GM12878 (cell line): Measurements from ENCODE around the gene CALML5. TPM values are rescaled to one million over a fixed set of nuclear protein-coding genes. Genes with fewer than 3 reads are reported as not detected.

Experiments
- ATAC-seq: fragments of 200-7000 bp; cut with Tn5 transposase; 3 replicates; pipeline ENCODE4 v1.9.1; 2020; ENCODE audit warnings: mild to moderate bottlenecking, moderate library complexity
- BruUV-seq: library from RNA; stranded (reverse); fragments of 400-500 nt; replicated peaks from 2 replicates; lab custom pipeline; 2021; lab: Mats Ljungman, UMichigan
- CTCF ChIA-PET: fragments of 300-600 bp; sonication (Branson Sonifier 250); formaldehyde crosslinking; extraction: SDS; loops from one replicate; lab custom pipeline; 2021; ENCODE audit warnings: inconsistent platforms; lab: Yijun Ruan, JAX
- POLR2A ChIA-PET: fragments of 350-600 bp; formaldehyde crosslinking; extraction: SDS; loops from one replicate; lab custom pipeline; 2021; ENCODE audit warnings: inconsistent platforms; lab: Charles Lee
- RAD21 ChIA-PET: fragments of 300-600 bp; sonication (Branson Sonifier 250); formaldehyde crosslinking; loops from one replicate; lab custom pipeline; 2023; ENCODE audit warnings: antibody characterized with exemption; ENCODE audit not compliant: unreplicated experiment; lab: Charles Lee
- SMC1A ChIA-PET: fragments of 300-600 bp; sonication (Branson Sonifier 250); formaldehyde crosslinking; loops from one replicate; lab custom pipeline; 2023; ENCODE audit not compliant: unreplicated experiment, uncharacterized antibody; lab: Charles Lee
- DNase-seq: peaks from one replicate; pipeline ENCODE4 v3.0.0-alpha.2; 2011; ENCODE audit warnings: low read depth, low spot score
- FAIRE-seq: peaks from 3 replicates; lab custom pipeline; 2011; peaks lifted over from hg19 to GRCh38; lab: Jason Lieb, UNC
- H2AFZ ChIP-seq: 2 replicates; pipeline ENCODE4 v1.6.0; 2011; ENCODE audit warnings: low read depth, low read length, control low read depth; ENCODE audit not compliant: control insufficient read depth
- H3K27ac ChIP-seq: 2 replicates; pipeline ENCODE4 v1.5.1; 2011; ENCODE audit warnings: control low read depth; ENCODE audit not compliant: control insufficient read depth, insufficient read depth
- H3K27me3 ChIP-seq, 2 experiments: replicated peaks in 1 of 2; 2 replicates each; pipeline versions ENCODE4 v1.6.0 to v1.6.1; 2011; ENCODE audit warnings: low read length in 1 of 2; ENCODE audit not compliant: control insufficient read depth in 2 of 2, insufficient read depth in 2 of 2
- H3K36me3 ChIP-seq, 2 experiments: 2 replicates each; pipeline ENCODE4 v1.5.1; 2011; ENCODE audit warnings: low read length in 1 of 2; ENCODE audit not compliant: control insufficient read depth in 2 of 2, insufficient read depth in 2 of 2
- H3K4me1 ChIP-seq: 2 replicates; pipeline ENCODE4 v1.6.1; 2011; ENCODE audit warnings: mild to moderate bottlenecking, low read length, moderate library complexity, mixed read lengths; ENCODE audit not compliant: control insufficient read depth, insufficient read depth
- H3K4me2 ChIP-seq: 2 replicates; pipeline ENCODE4 v1.6.0; 2011; ENCODE audit warnings: control low read depth; ENCODE audit not compliant: control insufficient read depth, insufficient read depth
- H3K4me3 ChIP-seq: fragments of 200-600 bp; sonication (generic); 2 replicates; pipeline ENCODE4 v1.5.1; 2016
- H3K79me2 ChIP-seq: 2 replicates; pipeline ENCODE4 v1.6.0; 2011; ENCODE audit warnings: low read length; ENCODE audit not compliant: control insufficient read depth, insufficient read depth
- H3K9ac ChIP-seq: 2 replicates; pipeline ENCODE4 v1.8.0; 2011; ENCODE audit warnings: low read length, control low read depth, mixed read lengths; ENCODE audit not compliant: control insufficient read depth, insufficient read depth
- H3K9me3 ChIP-seq: replicated peaks from 3 replicates; pipeline ENCODE4 v1.5.1; 2011; ENCODE audit warnings: mild to moderate bottlenecking, low read length; ENCODE audit not compliant: control insufficient read depth, insufficient read depth
- H4K20me1 ChIP-seq: 2 replicates; pipeline ENCODE4 v1.6.0; 2011; ENCODE audit not compliant: control insufficient read depth, insufficient read depth
- BCL11A ChIP-seq: IDR thresholded peaks from 2 replicates; pipeline ENCODE4 v1.6.1; 2011; ENCODE audit warnings: low read depth, low read length
- CEBPB ChIP-seq, 2 experiments: fragments of 150-350 bp in 1 of 2; IDR thresholded peaks; 2 replicates each; pipeline ENCODE4 v1.6.1; 2012 to 2014; ENCODE audit warnings: low read depth in 2 of 2, low read length in 2 of 2, borderline replicate concordance in 1 of 2, inconsistent platforms in 1 of 2
- EGR1 ChIP-seq, 2 experiments: IDR thresholded peaks; 1 replicate in 1 of 2; 2 replicates in 1 of 2; pipeline ENCODE4 v1.6.1; 2011 to 2012; ENCODE audit warnings: low read depth in 2 of 2, low read length in 2 of 2, borderline replicate concordance in 1 of 2, mild to moderate bottlenecking in 1 of 2, moderate library complexity in 1 of 2
- HDAC2 ChIP-seq: fragments of 200-600 bp; sonication (generic); IDR thresholded peaks from 2 replicates; pipeline ENCODE4 v1.6.1; 2017
- MYB ChIP-seq: fragments of 150-350 bp; IDR thresholded peaks from 2 replicates; pipeline ENCODE4 v1.6.1; 2014; ENCODE audit warnings: mild to moderate bottlenecking, low read depth, low read length, borderline replicate concordance
- NBN ChIP-seq: fragments of 450-650 bp; IDR thresholded peaks from 2 replicates; pipeline ENCODE4 v1.6.1; 2016
- NR2C1 ChIP-seq: fragments of 450-650 bp; IDR thresholded peaks from 2 replicates; pipeline ENCODE4 v1.6.1; 2017; ENCODE audit warnings: antibody characterized with exemption, mild to moderate bottlenecking, moderate library complexity
- POLR2AphosphoS5 ChIP-seq: IDR thresholded peaks from 2 replicates; pipeline ENCODE4 v1.6.1; 2011; ENCODE audit warnings: mild to moderate bottlenecking, low read length, inconsistent platforms
- TCF7 ChIP-seq: IDR thresholded peaks from 2 replicates; pipeline ENCODE4 v1.6.1; 2014; ENCODE audit warnings: antibody characterized with exemption, borderline replicate concordance
- ZNF207 ChIP-seq: fragments of 450-650 bp; IDR thresholded peaks from 2 replicates; pipeline ENCODE4 v1.6.1; 2014; ENCODE audit warnings: antibody characterized with exemption, mild to moderate bottlenecking, borderline replicate concordance
- ZZZ3 ChIP-seq: IDR thresholded peaks from 2 replicates; pipeline ENCODE4 v1.6.1; 2011; ENCODE audit warnings: low read depth; ENCODE audit not compliant: control insufficient read depth, insufficient read length
- WGBS: methylation state at CpG from one replicate; pipeline ENCODE4 v1.1.6; 2016; ENCODE audit warnings: low lambda C conversion rate; ENCODE audit not compliant: insufficient replicate concordance, insufficient coverage; ENCODE audit errors: missing lambda C conversion rate; 5-methylcytosine and 5-hydroxymethylcytosine counted together
- in situ Hi-C: fragments of 300-500 bp; cut with MboI; formaldehyde crosslinking; loops from 9 replicates; pipeline ENCODE4 v1.14.3; 2018; ENCODE audit warnings: mixed read lengths
- intact Hi-C: fragments of 100-400 bp; cut with micrococcal nuclease; formaldehyde crosslinking; loops from one replicate; pipeline ENCODE4 v1.14.2; 2022; ENCODE audit not compliant: unreplicated experiment
- polyA plus RNA-seq, 11 experiments: library from polyadenylated mRNA; depleted of rRNA in 4 of 11; unstranded in 6 of 11; stranded (reverse) in 5 of 11; fragments of >200 nt; fragmentation: Nextera tagmentation in 4 of 11; fragmentation: Illumina TruSeq in 1 of 11; extraction: Ambion mirVana in 4 of 11; extraction: Trizol in 1 of 11; gene quantifications; 1 replicate in 1 of 11; 2 replicates in 10 of 11; pipeline versions ENCODE4 v1.2.1 to v1.2.3, GENCODE V29; 2011 to 2016; ENCODE audit warnings: inconsistent platforms in 2 of 11, missing spikeins in 2 of 11, low read depth in 1 of 11
- total RNA-seq, 4 experiments: library from RNA; depleted of rRNA in 3 of 4; stranded (reverse); fragments of >200 nt in 3 of 4; fragmentation: Illumina TruSeq in 1 of 4; extraction: Trizol in 1 of 4; gene quantifications; 2 replicates each; pipeline versions ENCODE4 v1.2.1 to v1.2.3, GENCODE V29; 2013 to 2021
- TF ChIP-seq, protein P1 (sequence below): fragments of 450-650 bp; IDR thresholded peaks from 2 replicates; pipeline ENCODE4 v1.6.1; 2016; ENCODE audit warnings: mild to moderate bottlenecking

CALML5 gene
- total and polyA plus RNA-seq, 10 of the 15 experiments (the other 5 are each of a cell fraction or from before 2014, with no cell fraction given), result not detected

DNA sequence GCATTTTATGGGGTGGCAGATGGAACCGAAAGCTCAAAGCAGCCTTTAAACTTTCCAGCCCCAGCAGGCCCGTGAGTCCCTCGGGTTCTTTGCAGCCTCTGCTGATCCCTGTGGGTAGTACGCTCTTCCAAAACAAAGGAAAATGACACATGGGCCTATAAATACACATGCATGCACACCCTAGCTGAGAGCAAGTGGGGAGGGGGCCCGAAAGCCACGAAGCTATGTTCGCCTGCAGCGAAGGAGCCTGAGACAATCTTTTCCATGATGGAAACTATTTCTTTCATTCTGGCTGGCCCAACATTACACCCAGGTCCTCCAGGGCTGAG, 32.2 kb downstream of the CALML5 start (continued):
- TF ChIP-seq, protein P1, sequence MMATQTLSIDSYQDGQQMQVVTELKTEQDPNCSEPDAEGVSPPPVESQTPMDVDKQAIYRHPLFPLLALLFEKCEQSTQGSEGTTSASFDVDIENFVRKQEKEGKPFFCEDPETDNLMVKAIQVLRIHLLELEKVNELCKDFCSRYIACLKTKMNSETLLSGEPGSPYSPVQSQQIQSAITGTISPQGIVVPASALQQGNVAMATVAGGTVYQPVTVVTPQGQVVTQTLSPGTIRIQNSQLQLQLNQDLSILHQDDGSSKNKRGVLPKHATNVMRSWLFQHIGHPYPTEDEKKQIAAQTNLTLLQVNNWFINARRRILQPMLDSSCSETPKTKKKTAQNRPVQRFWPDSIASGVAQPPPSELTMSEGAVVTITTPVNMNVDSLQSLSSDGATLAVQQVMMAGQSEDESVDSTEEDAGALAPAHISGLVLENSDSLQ, result no peak
- TF ChIP-seq NBN, result no peak
- TF ChIP-seq BCL11A, result no peak
- no peak for TF ChIP-seq EGR1 (IDR thresholded peaks at IDR 0.05; ENCODE audit: borderline replicate concordance in 1 of 2, low read depth in 2 of 2, low read length in 2 of 2)
- no peak for TF ChIP-seq HDAC2

GRCh38 chr10:5466451-5467206, 32.7 kb downstream of the CALML5 start:
- Histone ChIP-seq H3K27ac (no peak overlapping the region), H2AFZ (no peak overlapping the region), H3K27me3 (no peaks in the 10 kb centered on the region), H3K4me1 (no peaks in the 10 kb centered on the region), H3K79me2 (no peaks in the 10 kb centered on the region), H3K9me3 (peaks cover 3% of the 10 kb centered on the region; the same call in 2 of the 3 replicates), H3K9ac (no peak overlapping the region), H4K20me1 (no peaks in the 10 kb centered on the region), H3K4me2 (no peak overlapping the region), H3K36me3 (no peaks in the 10 kb centered on the region), H3K4me3 (no peak overlapping the region)
- RAD21 ChIA-PET, result no interaction called here
- in situ Hi-C loops, result no loop called here
- WGBS, result 52% methylated on average over 17 of the region's 18 CpGs
- CTCF ChIA-PET, result interaction anchor here (1.5 kb wide), 1 partner anchor 24 kb away, joined by 7 read pairs; no protein-coding TSS in a partner anchor
- DNase-seq, result no peak
- ATAC-seq, result no peak
- SMC1A ChIA-PET, result no interaction called here
- no peak for FAIRE-seq
- no TSS peak for BruUV-seq
- intact Hi-C loops, result no loop called here
- TF ChIP-seq MYB, result no peak
- no peak for TF ChIP-seq NR2C1
- no peak for TF ChIP-seq TCF7
- TF ChIP-seq CEBPB (IDR thresholded peaks at IDR 0.05; ENCODE audit: borderline replicate concordance in 1 of 2, low read depth in 2 of 2, low read length in 2 of 2), result no peak
- TF ChIP-seq BCL11A, result no peak
- no peak for TF ChIP-seq ZNF207
- TF ChIP-seq POLR2AphosphoS5, result no peak
- TF ChIP-seq ZZZ3, result no peak
- POLR2A ChIA-PET, result no interaction called here
